NCI-H187 (cell line): ENCODE data around the gene AKAP7.
"Not testable (repeated sequence)": the region's sequence is repeated elsewhere in the genome, so short reads cannot be mapped to it uniquely, and the experiment has no call there.

Experiments used
- DNase-seq, 2 experiments: peaks; one replicate each; lab custom pipeline; 2025; lab: John Stamatoyannopoulos, UW

The AKAP7 gene

GRCh38 chr6:131293472-131293911 is 158.2 kb downstream of the AKAP7 start:
- DNase-seq, result no peak

GRCh38 chr6:131295081-131295480 is 159.8 kb downstream of the AKAP7 start:
- no peak for DNase-seq

GRCh38 chr6:131300826-131301225 is 165.6 kb downstream of the AKAP7 start:
- DNase-seq, result not testable (repeated sequence)

- no peak for DNase-seq
These were observed 168.2 kb downstream of the AKAP7 start for GRCh38 chr6:131303338-131303930.

- DNase-seq, result no peak
These were observed 170.0 kb downstream of the AKAP7 start for GRCh38 chr6:131305037-131305850.

- DNase-seq, result no peak
These were observed 174.2 kb downstream of the AKAP7 start for GRCh38 chr6:131309437-131309836.

GRCh38 chr6:131314838-131315237 is 179.6 kb downstream of the AKAP7 start:
- DNase-seq, result no peak

- DNase-seq, result no peak
These were observed 181.4 kb downstream of the AKAP7 start for GRCh38 chr6:131316654-131317053.

GRCh38 chr6:131317516-131317915 is 182.2 kb downstream of the AKAP7 start:
- DNase-seq, result no peak

- DNase-seq, result no peak
These were observed 186.3 kb downstream of the AKAP7 start for GRCh38 chr6:131321589-131321988.

- no peak for DNase-seq
These were observed 186.9 kb downstream of the AKAP7 start for GRCh38 chr6:131322125-131322524.

- not testable (repeated sequence) for DNase-seq
These were observed 190.4 kb downstream of the AKAP7 start for GRCh38 chr6:131325669-131326068.

GRCh38 chr6:131328727-131329126 is 193.5 kb downstream of the AKAP7 start:
- DNase-seq, result not testable (repeated sequence)

GRCh38 chr6:131331151-131331550 is 195.9 kb downstream of the AKAP7 start:
- DNase-seq, result no peak

- no peak for DNase-seq
These were observed 196.9 kb downstream of the AKAP7 start for GRCh38 chr6:131331873-131332781.
